ENCODE measurements around the gene MAP3K20. TPM values are rescaled to one million over a fixed set of nuclear protein-coding genes. Genes with fewer than 3 reads are reported as not detected.

Gene MAP3K20
- total and polyA plus RNA-seq, 4 donors = 25.6 to 109 (median 56.5) TPM

GRCh38 chr2:173048522-173048896, 27.1 kb upstream of the MAP3K20 start:
- WGBS, 2 donors = 95 to 97% methylated on average over 3 of the region's 3 CpGs
- DNase-seq (no peak), ATAC-seq (ENCODE audit: low FRiP score) (no peak)
- Histone ChIP-seq H3K4me1 (ENCODE audit: control insufficient read depth in 1 of 2, insufficient read depth in 2 of 2, low read length in 2 of 2) (no peaks in the 10 kb centered on the region), H3K27me3 (ENCODE audit: control insufficient read depth in 1 of 2, insufficient read depth in 2 of 2, low read length in 1 of 2) (no peaks in the 10 kb centered on the region), H3K27ac (ENCODE audit: low read depth in 1 of 2, low read length in 2 of 2) (peak overlapping the region in 1 of 2 donors; percentile 74), H3K9me3 (ENCODE audit: control insufficient read depth, low read length) (no peaks in the 10 kb centered on the region), H3K4me3 (ENCODE audit: low read length in 2 of 2) (no peak overlapping the region), H3K36me3 (ENCODE audit: control insufficient read depth in 1 of 2, insufficient read depth in 2 of 2, low read length in 1 of 2) (no peaks in the 10 kb centered on the region)
- intact Hi-C loops (cut with DNase I) = no loop called here

GRCh38 chr2:173048897-173049661, 26.6 kb upstream of the MAP3K20 start:
- DNase-seq (peak; percentile 82 to 85), ATAC-seq (ENCODE audit: low FRiP score) (peak; percentile 91)
- Histone ChIP-seq H3K36me3 (ENCODE audit: control insufficient read depth in 1 of 2, insufficient read depth in 2 of 2, low read length in 1 of 2) (no peaks in the 10 kb centered on the region), H3K27me3 (ENCODE audit: control insufficient read depth in 1 of 2, insufficient read depth in 2 of 2, low read length in 1 of 2) (no peaks in the 10 kb centered on the region), H3K9me3 (ENCODE audit: control insufficient read depth, low read length) (no peaks in the 10 kb centered on the region), H3K4me3 (ENCODE audit: low read length in 2 of 2) (no peak overlapping the region), H3K4me1 (ENCODE audit: control insufficient read depth in 1 of 2, insufficient read depth in 2 of 2, low read length in 2 of 2) (no peaks in the 10 kb centered on the region), H3K27ac (ENCODE audit: low read depth in 1 of 2, low read length in 2 of 2) (peak overlapping the region in 1 of 2 donors; percentile 17)
- WGBS, 2 donors = 11 to 29% methylated on average over 4 of the region's 4 CpGs
- intact Hi-C loops (cut with DNase I) = no loop called here

- WGBS, 2 donors = 93% methylated on average over 3 of the region's 3 CpGs
These were observed 25.8 kb upstream of the MAP3K20 start for GRCh38 chr2:173049831-173050230.

GRCh38 chr2:173050684-173051083, 25.0 kb upstream of the MAP3K20 start:
- no peaks in the 10 kb centered on the region for H3K4me1 ChIP-seq (ENCODE audit: control insufficient read depth in 1 of 2, insufficient read depth in 2 of 2, low read length in 2 of 2)
- DNase-seq = no peak
- no peak overlapping the region for H3K27ac ChIP-seq (ENCODE audit: low read depth in 1 of 2, low read length in 2 of 2)
- H3K27me3 ChIP-seq (ENCODE audit: control insufficient read depth in 1 of 2, insufficient read depth in 2 of 2, low read length in 1 of 2) = no peaks in the 10 kb centered on the region
- 93 to 95% methylated on average over 4 of the region's 4 CpGs for WGBS, 2 donors
- intact Hi-C loops (cut with DNase I) = no loop called here
- H3K4me3 ChIP-seq (ENCODE audit: low read length in 2 of 2) = no peak overlapping the region
- H3K36me3 ChIP-seq (ENCODE audit: control insufficient read depth in 1 of 2, insufficient read depth in 2 of 2, low read length in 1 of 2) = no peaks in the 10 kb centered on the region
- no peaks in the 10 kb centered on the region for H3K9me3 ChIP-seq (ENCODE audit: control insufficient read depth, low read length)
- no peak for ATAC-seq (ENCODE audit: low FRiP score)

More at GRCh38 chr2:173049831-173050230, 25.8 kb upstream of the MAP3K20 start:
- H3K27me3 ChIP-seq (ENCODE audit: control insufficient read depth in 1 of 2, insufficient read depth in 2 of 2, low read length in 1 of 2) = no peaks in the 10 kb centered on the region
- no peak overlapping the region for H3K27ac ChIP-seq (ENCODE audit: low read depth in 1 of 2, low read length in 2 of 2)
- no peaks in the 10 kb centered on the region for H3K4me1 ChIP-seq (ENCODE audit: control insufficient read depth in 1 of 2, insufficient read depth in 2 of 2, low read length in 2 of 2)
- H3K9me3 ChIP-seq (ENCODE audit: control insufficient read depth, low read length) = no peaks in the 10 kb centered on the region
- intact Hi-C loops (cut with DNase I) = no loop called here
- H3K4me3 ChIP-seq (ENCODE audit: low read length in 2 of 2) = no peak overlapping the region
- no peaks in the 10 kb centered on the region for H3K36me3 ChIP-seq (ENCODE audit: control insufficient read depth in 1 of 2, insufficient read depth in 2 of 2, low read length in 1 of 2)
- ATAC-seq (ENCODE audit: low FRiP score) = no peak
- no peak for DNase-seq

- intact Hi-C loops (cut with DNase I) = no loop called here
- Histone ChIP-seq H3K9me3 (ENCODE audit: control insufficient read depth, low read length) (no peaks in the 10 kb centered on the region), H3K4me1 (ENCODE audit: control insufficient read depth in 1 of 2, insufficient read depth in 2 of 2, low read length in 2 of 2) (no peaks in the 10 kb centered on the region), H3K27ac (ENCODE audit: low read depth in 1 of 2, low read length in 2 of 2) (no peak overlapping the region), H3K4me3 (ENCODE audit: low read length in 2 of 2) (no peak overlapping the region), H3K36me3 (ENCODE audit: control insufficient read depth in 1 of 2, insufficient read depth in 2 of 2, low read length in 1 of 2) (no peaks in the 10 kb centered on the region), H3K27me3 (ENCODE audit: control insufficient read depth in 1 of 2, insufficient read depth in 2 of 2, low read length in 1 of 2) (no peaks in the 10 kb centered on the region)
- ATAC-seq (ENCODE audit: low FRiP score) (no peak), DNase-seq (no peak)
- WGBS, 2 donors = 83% methylated on average over 7 of the region's 7 CpGs
These were observed 24.0 kb upstream of the MAP3K20 start for GRCh38 chr2:173051463-173052215.

- DNase-seq (no peak), ATAC-seq (ENCODE audit: low FRiP score) (no peak)
- Histone ChIP-seq H3K4me1 (ENCODE audit: control insufficient read depth in 1 of 2, insufficient read depth in 2 of 2, low read length in 2 of 2) (no peaks in the 10 kb centered on the region), H3K27ac (ENCODE audit: low read depth in 1 of 2, low read length in 2 of 2) (no peak overlapping the region), H3K4me3 (ENCODE audit: low read length in 2 of 2) (no peak overlapping the region), H3K36me3 (ENCODE audit: control insufficient read depth in 1 of 2, insufficient read depth in 2 of 2, low read length in 1 of 2) (no peaks in the 10 kb centered on the region), H3K9me3 (ENCODE audit: control insufficient read depth, low read length) (no peaks in the 10 kb centered on the region), H3K27me3 (ENCODE audit: control insufficient read depth in 1 of 2, insufficient read depth in 2 of 2, low read length in 1 of 2) (no peaks in the 10 kb centered on the region)
- intact Hi-C loops (cut with DNase I) = no loop called here
- 67 to 79% methylated on average over 3 of the region's 3 CpGs for WGBS, 2 donors
These were observed 22.5 kb upstream of the MAP3K20 start for GRCh38 chr2:173053043-173053699.

- intact Hi-C loops (cut with DNase I) = no loop called here
- H3K9me3 ChIP-seq (ENCODE audit: control insufficient read depth, low read length) = no peaks in the 10 kb centered on the region
- H3K36me3 ChIP-seq (ENCODE audit: control insufficient read depth in 1 of 2, insufficient read depth in 2 of 2, low read length in 1 of 2) = no peaks in the 10 kb centered on the region
- ATAC-seq (ENCODE audit: low FRiP score) = no peak
- H3K4me1 ChIP-seq (ENCODE audit: control insufficient read depth in 1 of 2, insufficient read depth in 2 of 2, low read length in 2 of 2) = no peaks in the 10 kb centered on the region
- WGBS, 2 donors = 67 to 84% methylated on average over 3 of the region's 3 CpGs
- no peak for DNase-seq
- H3K27ac ChIP-seq (ENCODE audit: low read depth in 1 of 2, low read length in 2 of 2) = no peak overlapping the region
- H3K27me3 ChIP-seq (ENCODE audit: control insufficient read depth in 1 of 2, insufficient read depth in 2 of 2, low read length in 1 of 2) = no peaks in the 10 kb centered on the region
- H3K4me3 ChIP-seq (ENCODE audit: low read length in 2 of 2) = no peak overlapping the region
These were observed 21.2 kb upstream of the MAP3K20 start for GRCh38 chr2:173054466-173054865.

- DNase-seq = no peak
- no peak for ATAC-seq (ENCODE audit: low FRiP score)
These were observed 18.8 kb upstream of the MAP3K20 start for GRCh38 chr2:173056705-173057364.

More at GRCh38 chr2:173056705-173057364, 18.8 kb upstream of the MAP3K20 start:
- WGBS, 2 donors = 72 to 82% methylated on average over 4 of the region's 4 CpGs
- H3K27ac ChIP-seq (ENCODE audit: low read depth in 1 of 2, low read length in 2 of 2) = no peak overlapping the region
- no peaks in the 10 kb centered on the region for H3K27me3 ChIP-seq (ENCODE audit: control insufficient read depth in 1 of 2, insufficient read depth in 2 of 2, low read length in 1 of 2)
- intact Hi-C loops (cut with DNase I) = no loop called here
- H3K4me3 ChIP-seq (ENCODE audit: low read length in 2 of 2) = no peak overlapping the region
- H3K36me3 ChIP-seq (ENCODE audit: control insufficient read depth in 1 of 2, insufficient read depth in 2 of 2, low read length in 1 of 2) = no peaks in the 10 kb centered on the region
- no peaks in the 10 kb centered on the region for H3K4me1 ChIP-seq (ENCODE audit: control insufficient read depth in 1 of 2, insufficient read depth in 2 of 2, low read length in 2 of 2)
- H3K9me3 ChIP-seq (ENCODE audit: control insufficient read depth, low read length) = no peaks in the 10 kb centered on the region

Data from aorta (tissue), 5 donors.